Right atrium auricular region (tissue), 2 donors: ENCODE data around the gene MFAP2. TPM values are rescaled to one million over a fixed set of nuclear protein-coding genes. Genes with fewer than 3 reads are reported as not detected.

Source experiments
- DNase-seq: peaks from one replicate; pipeline ENCODE4 v3.0.0-alpha.2; 2019; ENCODE audit warnings: low spot score
- H3K27ac ChIP-seq, 2 donors: fragments of 200-600 bp; sonication (generic); 1 replicate in 1 of 2; 2 replicates in 1 of 2; pipeline ENCODE4 v1.5.1; 2016 to 2019
- H3K27me3 ChIP-seq, 2 donors: fragments of 200-600 bp; sonication (generic); one replicate each; pipeline versions ENCODE4 v1.5.1 to v1.6.0; 2017 to 2019
- H3K36me3 ChIP-seq: fragments of 200-600 bp; sonication (generic); one replicate; pipeline ENCODE4 v1.5.1; 2016
- H3K4me1 ChIP-seq, 2 donors: fragments of 200-600 bp; sonication (generic); one replicate each; pipeline versions ENCODE4 v1.5.1 to v1.6.0; 2017 to 2019
- H3K4me3 ChIP-seq, 2 donors: fragments of 200-600 bp; sonication (generic); 1 replicate in 1 of 2; 2 replicates in 1 of 2; pipeline ENCODE4 v1.5.1; 2017 to 2019; ENCODE audit warnings: mild to moderate bottlenecking in 1 of 2, moderate library complexity in 1 of 2
- H3K9me3 ChIP-seq, 2 donors: fragments of 200-600 bp; sonication (generic); one replicate each; pipeline ENCODE4 v1.5.1; 2019
- CTCF ChIP-seq, 2 donors: fragments of 200-600 bp; sonication (generic); IDR thresholded peaks; one replicate each; pipeline ENCODE4 v1.5.1; 2019; ENCODE audit warnings: antibody characterized with exemption in 2 of 2
- total RNA-seq, 2 donors: library from RNA; depleted of rRNA; stranded (reverse); fragments of >200 nt; gene quantifications; one replicate each; pipeline ENCODE4 v1.1.0, GENCODE V29; 2016

The MFAP2 gene
- total RNA-seq, 2 donors from 2014 or later: 5.5 to 8.6 TPM

- Histone ChIP-seq H3K4me1 (peaks cover 0 to 29% of the 10 kb centered on the region in 2 donors), H3K36me3 (no peaks in the 10 kb centered on the region), H3K27me3 (no peaks in the 10 kb centered on the region), H3K4me3 (peak within 1 kb of the TSS; percentile 68 to 89), H3K27ac (peak within 1 kb of the TSS; percentile 19 to 55), H3K9me3 (no peaks in the 10 kb centered on the region)
- no peak for TF ChIP-seq CTCF (IDR thresholded peaks at IDR 0.05)
- peak; percentile 68 for DNase-seq
Measured at GRCh38 chr1:17011439-17012307, 31.3 kb upstream of the MFAP2 start, which contains the start of gene ATP13A2. Gene ATP13A2 (minus strand): TSS chr1:17011928. CDS start chr1:17011738, 190 bp downstream.

- peak overlapping the region; percentile 19 to 55 for H3K27ac ChIP-seq
- TF ChIP-seq CTCF (IDR thresholded peaks at IDR 0.05): no peak
- H3K4me3 ChIP-seq: peak overlapping the region; percentile 68 to 89
- no peak for DNase-seq
- no peaks in the 10 kb centered on the region for H3K36me3 ChIP-seq
- H3K9me3 ChIP-seq: no peaks in the 10 kb centered on the region
- no peaks in the 10 kb centered on the region for H3K27me3 ChIP-seq
- peaks cover 0 to 29% of the 10 kb centered on the region in 2 donors for H3K4me1 ChIP-seq
Measured at GRCh38 chr1:17011092-17011438, 30.6 kb upstream of the MFAP2 start.

DNA sequence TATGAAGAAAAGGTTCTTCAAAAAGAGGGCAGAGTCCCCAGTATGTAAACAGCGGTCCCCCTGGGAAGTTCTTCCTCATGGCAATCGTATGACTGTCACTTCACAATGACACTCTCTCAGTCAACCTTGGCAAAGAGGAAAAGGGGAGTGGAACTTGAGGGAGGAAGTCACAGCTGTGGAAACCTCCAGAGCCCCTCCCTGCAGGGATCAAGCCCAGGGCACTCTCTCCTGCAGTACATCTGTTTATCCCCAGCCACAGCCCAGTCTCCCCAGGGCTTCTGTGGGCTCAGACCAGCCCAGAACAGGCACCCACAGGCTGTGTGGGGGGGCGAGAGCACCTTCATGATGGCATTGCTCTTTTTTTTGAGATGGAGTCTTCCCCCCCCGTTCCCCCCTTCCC, 29.3 kb upstream of the MFAP2 start:
- Histone ChIP-seq H3K4me1 (peaks cover 0 to 29% of the 10 kb centered on the region in 2 donors), H3K27ac (no peak overlapping the region), H3K9me3 (no peaks in the 10 kb centered on the region), H3K36me3 (peaks cover 9% of the 10 kb centered on the region), H3K27me3 (no peaks in the 10 kb centered on the region), H3K4me3 (no peak overlapping the region)
- TF ChIP-seq CTCF (IDR thresholded peaks at IDR 0.05): no peak
- DNase-seq: no peak

- H3K27ac ChIP-seq: no peak overlapping the region
- peaks cover 0 to 29% of the 10 kb centered on the region in 2 donors for H3K4me1 ChIP-seq
- no peak for TF ChIP-seq CTCF (IDR thresholded peaks at IDR 0.05)
- H3K36me3 ChIP-seq: peaks cover 20% of the 10 kb centered on the region
- no peak for DNase-seq
- H3K4me3 ChIP-seq: no peak overlapping the region
- no peaks in the 10 kb centered on the region for H3K9me3 ChIP-seq
- H3K27me3 ChIP-seq: no peaks in the 10 kb centered on the region
Measured at GRCh38 chr1:17008208-17008855, 27.9 kb upstream of the MFAP2 start.

DNA sequence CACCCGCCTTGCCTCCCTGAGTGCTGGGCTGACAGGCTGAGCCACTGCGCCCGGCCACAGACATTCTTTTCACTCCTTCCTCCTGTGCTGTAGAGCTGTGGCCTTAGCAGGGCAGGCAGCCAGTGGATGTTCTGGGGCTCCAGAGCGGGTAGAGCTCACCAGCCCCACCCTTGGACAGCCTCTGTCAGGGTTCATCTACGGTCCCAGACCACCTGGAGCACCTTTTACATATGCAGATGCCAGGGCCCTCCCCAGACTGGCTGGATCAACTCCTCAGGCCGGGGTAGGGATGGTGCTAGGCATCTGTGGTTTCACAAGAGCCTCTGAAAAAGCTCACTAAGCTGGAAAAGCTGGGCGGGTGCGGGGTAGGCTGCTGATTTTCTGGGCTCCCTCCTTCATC, 26.7 kb upstream of the MFAP2 start:
- Histone ChIP-seq H3K4me1 (peaks cover 0 to 23% of the 10 kb centered on the region in 2 donors), H3K27me3 (no peaks in the 10 kb centered on the region), H3K36me3 (peaks cover 24% of the 10 kb centered on the region), H3K4me3 (no peak overlapping the region), H3K27ac (no peak overlapping the region), H3K9me3 (no peaks in the 10 kb centered on the region)
- no peak for TF ChIP-seq CTCF (IDR thresholded peaks at IDR 0.05)
- no peak for DNase-seq
